ENCODE data around the gene ARHGAP1. TPM values are rescaled to one million over a fixed set of nuclear protein-coding genes. Genes with fewer than 3 reads are reported as not detected.

Gene ARHGAP1
- total RNA-seq, 1 experiment from 2014 or later: 73.0 TPM

- TF ChIP-seq CTCF (IDR thresholded peaks at IDR 0.05; ENCODE audit: insufficient read depth in 1 of 2, low read depth in 1 of 2, low read length in 1 of 2, severe bottlenecking in 1 of 2, unreplicated experiment in 1 of 2): no peak
- Histone ChIP-seq H3K4me1 (no peaks in the 10 kb centered on the region; the same call in 1 of the 2 replicates), H3K4me3 (ENCODE audit: low read depth, low read length) (no peak overlapping the region), H3K27me3 (replicated peaks; ENCODE audit: control insufficient read depth, insufficient read depth, low read length) (no peaks in the 10 kb centered on the region), H3K36me3 (ENCODE audit: control insufficient read depth, insufficient read depth, low read length) (no peaks in the 10 kb centered on the region; the same call in 1 of the 2 replicates), H3K9me3 (no peaks in the 10 kb centered on the region)
- no peaks in the 10 kb centered on the region for H3K4me1 Mint-ChIP-seq (ENCODE audit: low read depth, unreplicated experiment)
- no peaks in the 10 kb centered on the region for H3K9me3 Mint-ChIP-seq (ENCODE audit: unreplicated experiment)
- no peak for DNase-seq
- intact Hi-C loops (cut with micrococcal nuclease; ENCODE audit: unreplicated experiment): no loop called here
- peaks cover 30% of the 10 kb centered on the region for H3K36me3 Mint-ChIP-seq (ENCODE audit: insufficient read depth, unreplicated experiment)
- CTCF ChIA-PET: interaction anchor here (1.1 kb wide), 1 partner anchor 144 kb away, joined by 3 read pairs; no protein-coding TSS in a partner anchor
- H3K27me3 Mint-ChIP-seq (ENCODE audit: insufficient read depth, unreplicated experiment): no peaks in the 10 kb centered on the region
- BruUV-seq (replicated peaks): no TSS peak
- POLR2A ChIA-PET: no interaction called here
- no peak overlapping the region for H3K4me3 Mint-ChIP-seq (ENCODE audit: unreplicated experiment)
- H3K27ac Mint-ChIP-seq (ENCODE audit: unreplicated experiment): no peak overlapping the region
Observed at GRCh38 chr11:46633291-46634217, 66.9 kb downstream of the ARHGAP1 start.

- ChIA-PET CTCF (no interaction called here), POLR2A (no interaction called here)
- no peak overlapping the region for H3K27ac Mint-ChIP-seq (ENCODE audit: unreplicated experiment)
- Histone ChIP-seq H3K4me3 (ENCODE audit: low read depth, low read length) (no peak overlapping the region), H3K36me3 (ENCODE audit: control insufficient read depth, insufficient read depth, low read length) (no peaks in the 10 kb centered on the region; the same call in 1 of the 2 replicates), H3K27me3 (replicated peaks; ENCODE audit: control insufficient read depth, insufficient read depth, low read length) (no peaks in the 10 kb centered on the region), H3K4me1 (no peaks in the 10 kb centered on the region; the same call in 1 of the 2 replicates), H3K9me3 (no peaks in the 10 kb centered on the region)
- no peaks in the 10 kb centered on the region for H3K4me1 Mint-ChIP-seq (ENCODE audit: low read depth, unreplicated experiment)
- DNase-seq: no peak
- no peaks in the 10 kb centered on the region for H3K27me3 Mint-ChIP-seq (ENCODE audit: insufficient read depth, unreplicated experiment)
- H3K4me3 Mint-ChIP-seq (ENCODE audit: unreplicated experiment): no peak overlapping the region
- H3K9me3 Mint-ChIP-seq (ENCODE audit: unreplicated experiment): no peaks in the 10 kb centered on the region
- intact Hi-C loops (cut with micrococcal nuclease; ENCODE audit: unreplicated experiment): no loop called here
- peaks cover 26% of the 10 kb centered on the region for H3K36me3 Mint-ChIP-seq (ENCODE audit: insufficient read depth, unreplicated experiment)
- TF ChIP-seq CTCF (IDR thresholded peaks at IDR 0.05; ENCODE audit: insufficient read depth in 1 of 2, low read depth in 1 of 2, low read length in 1 of 2, severe bottlenecking in 1 of 2, unreplicated experiment in 1 of 2): no peak
- TSS peak; percentile 24 for BruUV-seq (replicated peaks)
Observed at GRCh38 chr11:46632502-46632901, 67.9 kb downstream of the ARHGAP1 start.

GRCh38 chr11:46631676-46632075, 68.7 kb downstream of the ARHGAP1 start:
- Mint-ChIP-seq H3K27ac (ENCODE audit: unreplicated experiment) (no peak overlapping the region), H3K27me3 (ENCODE audit: insufficient read depth, unreplicated experiment) (no peaks in the 10 kb centered on the region), H3K4me3 (ENCODE audit: unreplicated experiment) (no peak overlapping the region), H3K36me3 (ENCODE audit: insufficient read depth, unreplicated experiment) (peaks cover 26% of the 10 kb centered on the region), H3K9me3 (ENCODE audit: unreplicated experiment) (no peaks in the 10 kb centered on the region), H3K4me1 (ENCODE audit: low read depth, unreplicated experiment) (no peaks in the 10 kb centered on the region)
- Histone ChIP-seq H3K36me3 (ENCODE audit: control insufficient read depth, insufficient read depth, low read length) (no peaks in the 10 kb centered on the region; the same call in 1 of the 2 replicates), H3K4me1 (no peaks in the 10 kb centered on the region; the same call in 1 of the 2 replicates), H3K9me3 (no peaks in the 10 kb centered on the region), H3K27me3 (replicated peaks; ENCODE audit: control insufficient read depth, insufficient read depth, low read length) (no peaks in the 10 kb centered on the region), H3K4me3 (ENCODE audit: low read depth, low read length) (no peak overlapping the region)
- CTCF ChIA-PET: no interaction called here
- TF ChIP-seq CTCF (IDR thresholded peaks at IDR 0.05; ENCODE audit: insufficient read depth in 1 of 2, low read depth in 1 of 2, low read length in 1 of 2, severe bottlenecking in 1 of 2, unreplicated experiment in 1 of 2): no peak
- no TSS peak for BruUV-seq (replicated peaks)
- no peak for DNase-seq
- intact Hi-C loops (cut with micrococcal nuclease; ENCODE audit: unreplicated experiment): no loop called here
- POLR2A ChIA-PET: interaction anchor here (0.9 kb wide), 1 partner anchor 69 kb away, joined by 3 read pairs; the partner anchor contains the start of genes ARHGAP1 and ZNF408
